Measurements from ENCODE around the gene ABHD15.
"Not testable (repeated sequence)": the region's sequence is repeated elsewhere in the genome, so short reads cannot be mapped to it uniquely, and the experiment has no call there.

ABHD15 gene

GRCh38 chr17:29569245-29569950 is 2.6 kb upstream of the ABHD15 start:
- DNase-seq (ENCODE audit: low read depth in 1 of 2, low spot score in 1 of 2), result no peak

DNA sequence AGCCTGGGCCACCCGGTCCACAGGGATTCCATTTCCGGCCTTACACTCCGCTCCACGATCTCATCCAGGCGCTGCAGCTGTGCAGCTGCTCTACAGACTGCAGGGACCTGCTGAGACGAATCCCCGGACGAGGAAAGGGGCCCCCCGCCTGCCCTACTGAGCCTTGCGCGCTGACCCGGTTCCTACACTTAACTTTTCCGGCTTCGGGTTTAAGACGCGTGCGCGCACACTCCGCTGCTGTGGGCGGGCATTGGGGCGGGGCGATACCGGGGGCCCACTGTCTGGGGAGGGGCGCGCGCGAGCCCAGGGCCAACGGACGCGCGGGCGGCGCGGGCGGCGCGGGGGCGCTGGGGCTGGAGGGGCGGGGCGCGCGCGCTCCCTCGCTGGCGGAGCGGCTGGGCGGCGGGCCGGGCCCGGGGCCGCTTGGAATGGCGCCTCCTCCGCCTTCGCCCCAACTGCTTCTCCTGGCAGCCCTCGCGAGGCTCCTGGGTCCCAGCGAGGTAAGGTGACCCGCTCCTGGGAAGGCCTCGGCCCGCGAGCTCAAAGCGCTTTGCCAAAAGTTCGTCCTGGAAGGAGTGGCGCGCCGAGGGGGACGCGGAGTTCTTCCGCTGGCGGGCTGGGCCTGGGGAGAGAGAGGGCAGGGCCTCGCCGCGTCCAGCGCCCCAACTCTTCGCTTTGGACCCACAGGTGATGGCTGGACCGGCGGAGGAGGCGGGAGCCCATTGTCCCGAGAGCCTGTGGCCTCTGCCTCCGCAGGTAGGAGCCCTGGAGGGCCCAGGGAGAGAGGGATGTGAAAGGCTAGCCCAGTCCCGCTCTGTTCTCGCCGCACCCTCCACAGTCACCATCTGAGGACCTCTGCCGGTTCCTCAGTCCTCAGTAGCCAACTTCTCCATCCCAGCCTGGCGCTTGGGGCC is 1.8 kb upstream of the ABHD15 start, which contains the start of gene TP53I13:
Gene TP53I13, plus strand, starts transcription at position 371 of the 914 bp plus-strand sequence. Its CDS starts 58 bp downstream, at position 429.
- DNase-seq (ENCODE audit: low read depth in 1 of 2, low spot score in 1 of 2), result peak; percentile 81 to 83

DNA sequence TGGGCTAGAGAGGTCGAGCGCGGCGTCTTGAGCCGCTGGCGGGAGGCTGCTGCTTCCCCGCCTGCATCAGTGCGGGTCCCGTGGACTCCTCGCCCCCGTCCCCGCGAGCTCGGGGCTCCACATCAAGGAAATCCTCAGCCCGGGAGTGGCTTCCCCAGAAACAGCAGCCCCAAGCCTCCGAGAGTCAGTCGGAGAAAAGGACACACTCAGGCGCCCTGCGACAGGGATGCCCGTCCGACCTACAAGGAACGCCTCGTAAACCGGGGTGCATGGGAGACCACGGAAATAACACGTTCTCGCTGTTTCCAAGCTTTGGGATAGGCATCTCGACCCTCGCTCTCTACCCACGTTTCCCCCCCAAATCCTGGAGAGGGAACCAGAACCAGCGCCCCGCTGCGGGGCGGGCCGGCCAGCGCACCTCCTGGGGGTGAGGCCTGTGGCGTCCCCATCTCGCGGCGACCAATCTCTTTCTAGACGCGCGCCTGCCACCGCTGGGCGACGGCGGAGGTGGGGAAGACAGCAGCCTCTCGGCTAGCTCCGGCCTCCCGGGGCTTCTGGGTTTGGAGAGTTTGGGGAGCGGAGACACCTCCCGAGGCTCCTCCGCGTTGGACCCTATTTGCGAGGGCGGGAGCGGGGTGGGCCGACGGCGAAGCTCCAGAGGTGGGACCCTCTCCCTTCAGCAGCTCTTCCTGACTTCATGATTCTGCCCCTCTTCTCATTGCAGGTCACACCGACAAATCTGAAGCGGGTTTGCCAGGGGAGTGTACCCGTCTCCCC is 905 bp upstream of the ABHD15 start:
- peak; percentile 57 to 63 for DNase-seq (ENCODE audit: low read depth in 1 of 2, low spot score in 1 of 2)

GRCh38 chr17:29567304-29567553 is 392 bp upstream of the ABHD15 start:
- no peak for DNase-seq (ENCODE audit: low read depth in 1 of 2, low spot score in 1 of 2)

- DNase-seq (ENCODE audit: low read depth in 1 of 2, low spot score in 1 of 2), result peak; percentile 36 to 45
Measured at GRCh38 chr17:29565643-29566472, 979 bp downstream of the ABHD15 start.

DNA sequence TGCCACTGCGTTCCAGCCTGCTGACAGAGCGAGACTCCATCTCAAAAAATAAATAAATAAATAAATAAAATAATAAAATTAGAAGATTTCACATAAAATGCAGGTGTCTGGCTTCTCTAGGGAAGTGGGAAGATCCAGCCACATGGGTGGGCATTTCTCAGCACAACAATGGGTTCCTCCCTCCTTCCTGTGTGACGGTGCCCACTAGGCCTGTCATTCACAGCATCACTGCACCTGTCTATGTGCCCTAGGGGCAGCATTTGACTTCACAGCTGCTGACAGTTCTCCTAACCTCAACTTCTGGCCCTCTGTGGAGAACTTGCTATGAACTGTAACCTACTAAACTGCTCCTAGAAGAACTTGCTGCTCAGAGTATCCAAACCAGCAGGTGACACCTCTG is 3.0 kb downstream of the ABHD15 start:
- no peak for DNase-seq (ENCODE audit: low read depth in 1 of 2, low spot score in 1 of 2)

DNA sequence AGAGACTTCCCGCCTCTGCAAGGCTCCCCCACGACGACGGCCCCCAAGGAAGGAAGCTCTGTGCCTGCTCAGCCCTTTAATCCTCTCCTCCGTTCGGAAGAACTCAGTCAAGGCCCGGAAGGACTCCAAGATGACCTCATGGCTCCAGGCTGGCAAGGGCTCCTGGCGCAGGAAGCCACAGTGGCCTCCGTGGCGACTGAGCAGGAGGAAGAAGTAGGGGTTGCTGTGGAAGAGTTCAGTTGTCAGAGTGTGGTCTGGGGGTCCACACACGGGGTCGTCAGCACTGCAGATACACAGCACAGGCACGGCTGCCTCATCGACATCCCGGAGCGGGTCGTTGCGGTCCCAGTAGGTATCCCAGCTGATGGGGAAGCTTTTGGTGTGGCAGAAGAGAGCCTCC is 4.2 kb downstream of the ABHD15 start:
- DNase-seq (ENCODE audit: low read depth in 1 of 2, low spot score in 1 of 2), result no peak

DNA sequence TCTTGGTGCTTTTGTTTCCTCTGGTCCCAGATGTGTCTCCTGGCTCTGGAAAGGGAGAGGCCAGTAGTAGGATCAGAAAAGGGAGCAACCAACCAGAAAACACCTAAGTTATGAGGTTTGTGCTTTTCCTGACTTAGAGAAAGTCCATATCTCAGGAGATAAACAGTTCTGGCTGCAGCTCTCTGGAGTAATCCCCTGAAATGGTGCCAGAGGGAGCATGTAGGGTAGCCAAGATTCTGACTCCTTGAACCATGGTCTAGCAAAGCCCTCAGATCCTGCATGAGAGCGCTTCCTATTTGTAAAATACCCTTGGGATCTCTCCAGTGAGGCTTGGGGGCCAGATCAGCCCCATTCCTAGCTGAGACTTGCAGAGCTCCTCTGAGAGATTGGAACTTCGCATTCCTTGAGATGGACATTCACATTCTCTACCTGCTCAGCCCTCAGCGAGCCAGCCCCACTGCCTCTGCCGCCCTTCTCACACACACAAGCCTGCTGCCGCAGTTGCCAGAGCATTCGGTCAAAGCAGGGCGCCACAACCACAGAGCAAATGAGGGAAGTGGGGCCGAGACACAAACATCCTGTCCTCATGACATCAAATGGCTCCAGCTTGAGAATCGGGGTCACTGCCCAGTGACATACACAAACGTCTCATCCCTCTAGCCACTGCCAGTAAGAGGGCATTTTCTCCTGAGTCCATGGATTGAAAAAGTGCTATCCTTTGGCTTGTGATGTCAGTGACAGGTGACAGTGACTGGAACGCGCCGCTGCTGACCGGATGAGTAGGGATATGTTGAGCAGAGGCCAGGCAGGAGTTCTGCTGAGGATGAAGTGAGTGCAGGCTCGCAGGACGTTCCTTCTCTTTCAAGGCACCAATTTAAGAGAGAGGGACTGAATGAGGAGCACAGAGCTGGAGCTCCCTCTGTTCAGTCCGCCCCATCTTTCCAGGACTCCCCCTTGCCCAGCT is 5.0 kb downstream of the ABHD15 start:
- DNase-seq (ENCODE audit: low read depth in 1 of 2, low spot score in 1 of 2), result no peak

- DNase-seq (ENCODE audit: low read depth in 1 of 2, low spot score in 1 of 2), result no peak
Measured at GRCh38 chr17:29560316-29560715, 6.5 kb downstream of the ABHD15 start.

DNA sequence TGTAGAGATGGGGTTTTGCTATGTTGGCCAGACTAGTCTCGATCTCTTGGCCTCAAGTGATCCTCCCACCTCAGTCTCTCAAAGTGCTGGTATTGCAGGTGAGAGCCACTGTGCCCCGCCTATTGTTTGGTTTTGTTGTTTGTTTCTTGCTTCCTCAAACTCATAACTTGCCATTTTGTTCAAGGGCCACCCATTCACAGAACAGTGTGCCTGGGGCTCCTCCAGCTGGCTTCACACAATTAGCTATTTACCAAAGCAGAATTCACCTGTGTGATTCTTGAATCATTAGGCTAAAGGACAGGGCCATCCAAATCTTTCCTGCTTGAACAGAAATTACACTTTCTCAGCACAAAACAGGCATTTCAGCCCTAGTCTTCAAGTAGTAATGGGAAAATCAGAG is 7.2 kb downstream of the ABHD15 start:
- DNase-seq (ENCODE audit: low read depth in 1 of 2, low spot score in 1 of 2), result no peak

DNA sequence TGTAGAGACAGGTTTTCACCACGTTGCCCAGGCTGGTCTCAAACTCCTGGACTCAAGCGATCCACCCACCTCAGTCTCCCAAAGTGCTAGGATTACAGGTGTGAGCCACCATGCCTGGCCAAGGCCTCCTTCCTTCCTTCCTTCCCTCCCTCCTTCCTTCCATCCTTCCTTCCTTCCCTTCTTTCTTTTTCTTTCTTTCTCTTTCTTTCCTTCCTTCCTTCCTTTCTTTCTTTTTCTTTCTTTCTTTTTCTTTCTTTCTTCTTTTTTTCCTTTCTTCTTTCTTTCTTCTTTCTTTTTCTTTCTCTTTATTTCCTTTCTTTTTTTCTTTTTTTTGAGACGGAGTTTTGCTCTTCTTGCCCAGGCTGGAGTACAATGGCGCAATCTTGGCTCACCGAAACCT is 8.7 kb downstream of the ABHD15 start:
- DNase-seq (ENCODE audit: low read depth in 1 of 2, low spot score in 1 of 2), result not testable (repeated sequence)

DNA sequence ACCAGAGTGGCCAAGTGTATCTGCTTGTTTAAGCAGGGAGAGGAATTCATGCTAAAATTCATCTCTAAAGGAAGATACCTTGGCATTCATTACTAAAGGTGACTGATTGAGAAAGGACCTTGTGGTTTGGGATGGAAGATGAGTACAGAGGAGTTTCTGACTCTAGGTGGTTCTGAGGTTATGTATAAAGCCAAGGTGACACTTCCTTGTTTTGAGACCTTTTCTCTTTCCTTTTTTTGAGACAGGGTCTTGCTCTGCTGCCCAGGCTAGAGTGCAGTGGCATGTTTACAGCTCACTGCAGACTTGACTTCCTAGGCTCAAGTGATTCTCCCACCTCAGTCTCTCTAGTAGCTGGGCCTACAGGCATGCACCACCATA is 9.1 kb downstream of the ABHD15 start:
- DNase-seq (ENCODE audit: low read depth in 1 of 2, low spot score in 1 of 2), result no peak

DNA sequence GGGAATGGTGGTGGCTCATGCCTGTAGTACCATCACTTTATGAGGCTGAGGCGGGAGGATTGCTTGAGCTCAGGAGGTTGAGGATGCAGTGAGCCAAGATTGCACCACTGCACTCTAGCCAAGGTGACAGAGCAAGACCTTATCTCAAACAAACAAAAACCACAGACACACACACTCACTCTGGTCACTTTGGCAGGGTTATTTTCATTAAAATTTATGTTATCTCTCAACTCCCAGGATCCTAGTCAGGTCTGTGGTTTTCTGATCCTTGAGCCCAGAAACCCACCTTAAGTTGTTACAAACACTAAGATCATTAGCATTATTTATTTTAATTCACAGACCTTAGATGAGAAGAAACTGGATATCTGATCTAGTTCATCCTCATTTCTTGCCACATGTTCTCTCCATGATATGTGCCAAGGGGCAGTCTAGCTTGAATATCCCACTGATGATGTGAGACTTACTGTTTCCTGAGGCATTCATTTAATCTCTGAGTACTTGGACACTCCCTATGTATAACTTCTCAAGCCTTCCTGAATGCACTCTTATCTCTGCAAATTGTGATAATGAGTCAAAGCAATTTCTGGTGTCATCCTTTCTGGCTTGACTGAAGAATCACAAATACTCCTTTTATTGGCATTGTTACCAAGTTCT is 9.6 kb downstream of the ABHD15 start:
- no peak for DNase-seq (ENCODE audit: low read depth in 1 of 2, low spot score in 1 of 2)

DNA sequence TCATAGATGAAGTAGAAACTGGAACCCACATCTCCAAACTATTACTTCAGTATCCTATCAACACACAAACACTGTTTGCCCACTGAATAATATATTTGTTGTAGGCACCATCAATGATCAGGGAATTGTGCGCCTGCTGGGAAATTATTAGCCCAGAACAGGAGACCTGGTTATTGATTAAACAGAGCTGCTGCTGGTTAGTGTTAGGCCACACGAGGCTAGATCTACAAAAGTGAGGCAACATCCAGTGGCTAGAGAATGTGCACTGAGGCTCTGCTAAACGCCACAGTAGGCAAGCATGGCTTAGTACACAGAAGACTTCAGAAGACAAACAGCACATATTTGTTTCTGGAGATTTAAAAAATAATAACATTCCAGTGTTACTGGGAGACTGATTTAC is 11.0 kb downstream of the ABHD15 start:
- DNase-seq (ENCODE audit: low read depth in 1 of 2, low spot score in 1 of 2), result no peak

- DNase-seq (ENCODE audit: low read depth in 1 of 2, low spot score in 1 of 2), result no peak
Measured at GRCh38 chr17:29549177-29549923, 17.5 kb downstream of the ABHD15 start.

- DNase-seq (ENCODE audit: low read depth in 1 of 2, low spot score in 1 of 2), result no peak
Measured at GRCh38 chr17:29546830-29547229, 20.0 kb downstream of the ABHD15 start.

DNA sequence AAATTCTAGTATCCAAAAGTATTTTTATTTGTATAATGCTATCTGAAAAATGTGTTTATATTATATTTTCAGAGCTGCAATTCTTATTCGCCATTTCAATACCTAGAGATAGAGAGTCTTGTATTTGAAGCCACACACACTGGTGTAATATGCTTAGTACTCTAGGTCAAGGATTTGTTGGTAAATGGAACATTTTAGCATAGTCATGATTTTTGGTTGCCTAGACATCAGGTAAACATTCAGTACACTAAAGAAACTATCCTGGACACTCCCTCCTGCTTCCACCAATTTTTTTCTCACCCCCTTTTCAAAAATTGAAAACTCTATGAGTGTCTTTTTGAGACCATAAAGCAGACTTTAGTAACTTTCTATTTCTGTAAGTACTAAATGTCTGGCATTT is 20.8 kb downstream of the ABHD15 start:
- DNase-seq (ENCODE audit: low read depth in 1 of 2, low spot score in 1 of 2), result no peak

GRCh38 chr17:29544066-29544465 is 22.8 kb downstream of the ABHD15 start:
- no peak for DNase-seq (ENCODE audit: low read depth in 1 of 2, low spot score in 1 of 2)

GRCh38 chr17:29533976-29534375 is 32.9 kb downstream of the ABHD15 start:
- no peak for DNase-seq (ENCODE audit: low read depth in 1 of 2, low spot score in 1 of 2)

All from activated T-helper 1 cell treated with anti-CD3 and anti-CD28 coated beads, Interleukin-2, amount 50 U/mL, for 16 hours (primary cell).